H9 (cell line): ENCODE data around the gene DNAH8. TPM values are rescaled to one million over a fixed set of nuclear protein-coding genes. Genes with fewer than 3 reads are reported as not detected.

Experiments used
- DNase-seq: peaks from one replicate; pipeline ENCODE4 v3.0.0-alpha.2; 2017
- H2AFZ ChIP-seq: one replicate; pipeline ENCODE4 v1.6.1; 2013; ENCODE audit warnings: mild to moderate bottlenecking, low read length, control low read depth, moderate library complexity
- H2AK5ac ChIP-seq: 2 replicates; pipeline ENCODE4 v1.6.1; 2013; ENCODE audit warnings: low read length, control low read depth, mixed read lengths; ENCODE audit not compliant: insufficient read length
- H2BK120ac ChIP-seq: one replicate; pipeline ENCODE4 v1.6.1; 2013; ENCODE audit warnings: low read depth, mild to moderate bottlenecking, low read length, control low read depth, inconsistent platforms; ENCODE audit not compliant: poor library complexity, severe bottlenecking
- H2BK12ac ChIP-seq: 2 replicates; pipeline ENCODE4 v1.6.1; 2013; ENCODE audit warnings: low read length, control low read depth, mixed read lengths, low read depth; ENCODE audit not compliant: insufficient read length
- H2BK15ac ChIP-seq: 2 replicates; pipeline ENCODE4 v1.6.1; 2013; ENCODE audit warnings: low read depth, low read length, control low read depth
- H2BK20ac ChIP-seq: one replicate; pipeline ENCODE4 v1.6.1; 2013; ENCODE audit warnings: low read depth, mild to moderate bottlenecking, low read length, control low read depth, inconsistent platforms; ENCODE audit not compliant: poor library complexity, severe bottlenecking
- H2BK5ac ChIP-seq: 2 replicates; pipeline ENCODE4 v1.6.1; 2013; ENCODE audit warnings: low read length, control low read depth, mixed read lengths; ENCODE audit not compliant: insufficient read length
- H3K14ac ChIP-seq: 2 replicates; pipeline ENCODE4 v1.6.1; 2013; ENCODE audit warnings: low read length, control low read depth; ENCODE audit not compliant: insufficient read depth
- H3K18ac ChIP-seq: 2 replicates; pipeline ENCODE4 v1.6.1; 2013; ENCODE audit warnings: low read depth, mild to moderate bottlenecking, mixed read lengths, low read length, control low read depth; ENCODE audit not compliant: insufficient read length
- H3K23ac ChIP-seq: 2 replicates; pipeline ENCODE4 v1.6.1; 2013; ENCODE audit warnings: low read length, control low read depth, mixed read lengths, low read depth; ENCODE audit not compliant: insufficient read length
- H3K23me2 ChIP-seq: 2 replicates; pipeline ENCODE4 v1.6.1; 2013; ENCODE audit warnings: low read depth, mild to moderate bottlenecking, mixed read lengths, low read length, control low read depth; ENCODE audit not compliant: insufficient read length, poor library complexity, severe bottlenecking
- H3K27ac ChIP-seq: 2 replicates; pipeline ENCODE4 v1.5.1; 2013; ENCODE audit warnings: low read length, control low read depth, mixed read lengths, low read depth; ENCODE audit not compliant: insufficient read length
- H3K27me3 ChIP-seq: 2 replicates; pipeline ENCODE4 v1.6.1; 2013; ENCODE audit warnings: low read length, control low read depth, inconsistent platforms; ENCODE audit not compliant: insufficient read depth
- H3K4ac ChIP-seq: 2 replicates; pipeline ENCODE4 v1.6.1; 2013; ENCODE audit warnings: low read depth, mild to moderate bottlenecking, control low read depth, inconsistent platforms, low read length, moderate library complexity
- H3K4me1 ChIP-seq: 2 replicates; pipeline ENCODE4 v1.6.1; 2013; ENCODE audit warnings: low read length, control low read depth, inconsistent platforms; ENCODE audit not compliant: insufficient read depth
- H3K4me2 ChIP-seq: 2 replicates; pipeline ENCODE4 v1.6.1; 2013; ENCODE audit warnings: low read length, control low read depth, mixed read lengths; ENCODE audit not compliant: insufficient read length, insufficient read depth
- H3K56ac ChIP-seq: 2 replicates; pipeline ENCODE4 v1.6.1; 2013; ENCODE audit warnings: low read depth, mild to moderate bottlenecking, mixed read lengths, low read length, control low read depth; ENCODE audit not compliant: insufficient read length
- H3K79me1 ChIP-seq: 2 replicates; pipeline ENCODE4 v1.6.1; 2013; ENCODE audit warnings: low read depth, mild to moderate bottlenecking, moderate library complexity, low read length, control low read depth, inconsistent platforms; ENCODE audit not compliant: insufficient read depth, poor library complexity, severe bottlenecking
- H3K79me2 ChIP-seq: 2 replicates; pipeline ENCODE4 v1.6.1; 2013; ENCODE audit warnings: low read length, control low read depth, inconsistent platforms; ENCODE audit not compliant: insufficient read depth
- H3K9ac ChIP-seq: 2 replicates; pipeline ENCODE4 v1.6.1; 2013; ENCODE audit warnings: low read length, control low read depth, mixed read lengths; ENCODE audit not compliant: insufficient read length; ENCODE audit errors: extremely low read depth
- H3K9me3 ChIP-seq: one replicate; pipeline ENCODE4 v1.6.1; 2013; ENCODE audit warnings: low read depth, low read length, inconsistent platforms; ENCODE audit not compliant: control insufficient read depth
- H3T11ph ChIP-seq: one replicate; pipeline ENCODE4 v1.6.1; 2013; ENCODE audit warnings: mild to moderate bottlenecking, low read length, control low read depth, inconsistent platforms
- H4K20me1 ChIP-seq: one replicate; pipeline ENCODE4 v1.6.1; 2013; ENCODE audit not compliant: control insufficient read depth, insufficient read length, insufficient read depth
- H4K5ac ChIP-seq: 2 replicates; pipeline ENCODE4 v1.6.1; 2013; ENCODE audit warnings: low read depth, mild to moderate bottlenecking, mixed read lengths, low read length, control low read depth; ENCODE audit not compliant: insufficient read length
- H4K8ac ChIP-seq: replicated peaks from 2 replicates; pipeline ENCODE4 v1.6.1; 2013; ENCODE audit warnings: low read length, control low read depth, mixed read lengths, low read depth; ENCODE audit not compliant: insufficient read length
- H4K91ac ChIP-seq: 2 replicates; pipeline ENCODE4 v1.6.1; 2013; ENCODE audit warnings: low read depth, mild to moderate bottlenecking, moderate library complexity, mixed read lengths, low read length, control low read depth; ENCODE audit not compliant: insufficient read length
- H3K27ac Mint-ChIP-seq, 3 experiments: 2 replicates in 2 of 3; 3 replicates in 1 of 3; pipeline ENCODE4 v1.8.0; 2020 to 2021; ENCODE audit warnings: mixed read lengths in 3 of 3, mild to moderate bottlenecking in 1 of 3, moderate library complexity in 1 of 3
- H3K27me3 Mint-ChIP-seq: 2 replicates; pipeline ENCODE4 v1.8.0; 2021; ENCODE audit warnings: low read depth, mild to moderate bottlenecking, moderate library complexity, mixed read lengths
- H3K36me3 Mint-ChIP-seq, 3 experiments: 2 replicates in 2 of 3; 3 replicates in 1 of 3; pipeline ENCODE4 v1.8.0; 2020 to 2021; ENCODE audit warnings: low read depth in 3 of 3, mixed read lengths in 3 of 3; ENCODE audit not compliant: insufficient read depth in 1 of 3
- H3K4me1 Mint-ChIP-seq, 2 experiments: 2 replicates each; pipeline ENCODE4 v1.8.0; 2020; ENCODE audit warnings: mixed read lengths in 2 of 2
- H3K4me3 Mint-ChIP-seq, 2 experiments: 2 replicates in 1 of 2; 3 replicates in 1 of 2; pipeline ENCODE4 v1.8.0; 2020 to 2021; ENCODE audit warnings: mild to moderate bottlenecking in 2 of 2, mixed read lengths in 2 of 2, moderate library complexity in 1 of 2
- H3K9me3 Mint-ChIP-seq, 2 experiments: 2 replicates in 1 of 2; 3 replicates in 1 of 2; pipeline ENCODE4 v1.8.0; 2020; ENCODE audit warnings: mild to moderate bottlenecking in 2 of 2, mixed read lengths in 2 of 2, moderate library complexity in 1 of 2
- WGBS: extraction: QIAGEN DNeasy Blood & Tissue Kit; methylation state at CpG from one replicate; pipeline ENCODE4 v1.1.7; 2013; ENCODE audit warnings: missing lambda C conversion rate, low lambda C conversion rate, mixed read lengths; ENCODE audit not compliant: insufficient read length; ENCODE audit errors: extremely low coverage; 5-methylcytosine and 5-hydroxymethylcytosine counted together
- total RNA-seq: library from RNA; stranded (reverse); gene quantifications from 2 replicates; pipeline ENCODE4 v1.2.1, GENCODE V29; 2021
- TF ChIP-seq, protein P1 (sequence below): fragments of 200-600 bp; sonication (generic); conservative IDR thresholded peaks from 3 replicates; pipeline ENCODE4 v1.8.0; 2021; ENCODE audit warnings: antibody characterized with exemption, mild to moderate bottlenecking

The DNAH8 gene
- total RNA-seq, 1 experiment from 2014 or later = not detected

DNA sequence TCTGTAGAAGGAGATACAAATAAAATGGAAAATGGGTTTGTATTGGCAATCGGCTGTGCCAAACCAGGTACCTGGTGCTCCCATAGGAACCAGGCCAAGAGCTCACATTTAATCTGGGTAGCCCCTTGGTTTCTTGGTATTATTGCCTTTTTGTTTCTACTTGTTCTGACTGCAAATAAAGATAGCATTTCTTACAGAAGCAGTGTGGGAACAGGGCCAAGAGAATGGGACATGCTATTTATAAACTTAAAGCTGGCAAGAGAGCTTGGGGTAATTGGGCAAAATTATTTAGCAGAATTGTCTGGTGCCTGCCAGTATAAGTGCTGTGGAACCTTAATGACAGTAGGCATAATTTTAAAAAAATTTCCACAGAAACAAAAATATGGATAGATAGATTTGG lies 219.9 kb downstream of the DNAH8 start:
- H3K4ac ChIP-seq = no peak overlapping the region
- no peak overlapping the region for H2BK12ac ChIP-seq
- WGBS = no CpG with 5 or more reads among the region's 1 CpG
- Mint-ChIP-seq H3K36me3 (no peaks in the 10 kb centered on the region), H3K27ac (no peak overlapping the region), H3K27me3 (no peaks in the 10 kb centered on the region; the same call in none of the 2 replicates), H3K4me3 (no peak overlapping the region), H3K4me1 (no peaks in the 10 kb centered on the region), H3K9me3 (no peaks in the 10 kb centered on the region)
- H3K23me2 ChIP-seq = no peaks in the 10 kb centered on the region
- H2AK5ac ChIP-seq = no peak overlapping the region
- no peak overlapping the region for H2BK120ac ChIP-seq
- H3K4me2 ChIP-seq = no peak overlapping the region
- no peak overlapping the region for H3K14ac ChIP-seq
- no peak overlapping the region for H3K27ac ChIP-seq
- no peak overlapping the region for H2BK15ac ChIP-seq
- no peak overlapping the region for H2AFZ ChIP-seq
- H3K79me1 ChIP-seq = no peaks in the 10 kb centered on the region
- no peak overlapping the region for H2BK20ac ChIP-seq
- no peak overlapping the region for H3K9ac ChIP-seq
- H4K5ac ChIP-seq = no peak overlapping the region
- no peak overlapping the region for H4K8ac ChIP-seq
- no peaks in the 10 kb centered on the region for H4K20me1 ChIP-seq
- no peak overlapping the region for H3K18ac ChIP-seq
- H3K23ac ChIP-seq = no peak overlapping the region
- H3T11ph ChIP-seq = no peak overlapping the region
- no peak overlapping the region for H4K91ac ChIP-seq
- H3K4me1 ChIP-seq = no peaks in the 10 kb centered on the region
- no peaks in the 10 kb centered on the region for H3K9me3 ChIP-seq
- no peak for DNase-seq
- TF ChIP-seq, protein P1, sequence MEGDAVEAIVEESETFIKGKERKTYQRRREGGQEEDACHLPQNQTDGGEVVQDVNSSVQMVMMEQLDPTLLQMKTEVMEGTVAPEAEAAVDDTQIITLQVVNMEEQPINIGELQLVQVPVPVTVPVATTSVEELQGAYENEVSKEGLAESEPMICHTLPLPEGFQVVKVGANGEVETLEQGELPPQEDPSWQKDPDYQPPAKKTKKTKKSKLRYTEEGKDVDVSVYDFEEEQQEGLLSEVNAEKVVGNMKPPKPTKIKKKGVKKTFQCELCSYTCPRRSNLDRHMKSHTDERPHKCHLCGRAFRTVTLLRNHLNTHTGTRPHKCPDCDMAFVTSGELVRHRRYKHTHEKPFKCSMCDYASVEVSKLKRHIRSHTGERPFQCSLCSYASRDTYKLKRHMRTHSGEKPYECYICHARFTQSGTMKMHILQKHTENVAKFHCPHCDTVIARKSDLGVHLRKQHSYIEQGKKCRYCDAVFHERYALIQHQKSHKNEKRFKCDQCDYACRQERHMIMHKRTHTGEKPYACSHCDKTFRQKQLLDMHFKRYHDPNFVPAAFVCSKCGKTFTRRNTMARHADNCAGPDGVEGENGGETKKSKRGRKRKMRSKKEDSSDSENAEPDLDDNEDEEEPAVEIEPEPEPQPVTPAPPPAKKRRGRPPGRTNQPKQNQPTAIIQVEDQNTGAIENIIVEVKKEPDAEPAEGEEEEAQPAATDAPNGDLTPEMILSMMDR = no peak
- no peak overlapping the region for H3K56ac ChIP-seq
- H3K79me2 ChIP-seq = no peaks in the 10 kb centered on the region
- no peak overlapping the region for H2BK5ac ChIP-seq
- H3K27me3 ChIP-seq = no peaks in the 10 kb centered on the region
